Tibial artery (tissue), 4 donors: ENCODE data around the gene MGMT.

Experiments
- DNase-seq, 2 donors: peaks; one replicate each; pipeline ENCODE4 v3.0.0-alpha.2; 2019
- H3K27ac ChIP-seq, 2 donors: fragments of 200-600 bp; sonication (generic) in 1 of 2; 1 replicate in 1 of 2; 2 replicates in 1 of 2; pipeline ENCODE4 v1.5.1; 2018 to 2019; ENCODE audit warnings: mild to moderate bottlenecking in 1 of 2
- H3K27me3 ChIP-seq, 2 donors: fragments of 200-600 bp; sonication (generic) in 1 of 2; one replicate each; pipeline versions ENCODE4 v1.5.1 to v1.6.0; 2016 to 2019
- H3K36me3 ChIP-seq, 3 donors: fragments of 200-600 bp; sonication (generic) in 2 of 3; one replicate each; pipeline ENCODE4 v1.5.1; 2016 to 2019; ENCODE audit warnings: mild to moderate bottlenecking in 2 of 3
- H3K4me1 ChIP-seq, 4 donors: fragments of 200-600 bp; sonication (generic) in 2 of 4; 1 replicate in 3 of 4; 2 replicates in 1 of 4; pipeline ENCODE4 v1.5.1; 2016 to 2019
- H3K4me3 ChIP-seq, 2 donors: fragments of 200-600 bp; sonication (generic) in 1 of 2; 1 replicate in 1 of 2; 2 replicates in 1 of 2; pipeline ENCODE4 v1.5.1; 2018 to 2019; ENCODE audit warnings: mild to moderate bottlenecking in 2 of 2
- H3K9me3 ChIP-seq, 3 donors: fragments of 200-600 bp; sonication (generic) in 1 of 3; one replicate each; pipeline ENCODE4 v1.5.1; 2016 to 2019
- intact Hi-C: fragments of 100-400 bp; cut with DNase I; formaldehyde crosslinking; loops from one replicate; pipeline ENCODE4 v1.15.0; 2023; ENCODE audit warnings: low total_unique reads
- TF ChIP-seq, protein P1 (sequence below), 2 experiments: fragments of 200-600 bp in 1 of 2; fragments of 450-650 bp in 1 of 2; IDR thresholded peaks; one replicate each; pipeline ENCODE4 v1.5.1; 2017 to 2019; ENCODE audit warnings: antibody characterized with exemption in 2 of 2, mild to moderate bottlenecking in 1 of 2, moderate library complexity in 1 of 2

The MGMT gene

DNA sequence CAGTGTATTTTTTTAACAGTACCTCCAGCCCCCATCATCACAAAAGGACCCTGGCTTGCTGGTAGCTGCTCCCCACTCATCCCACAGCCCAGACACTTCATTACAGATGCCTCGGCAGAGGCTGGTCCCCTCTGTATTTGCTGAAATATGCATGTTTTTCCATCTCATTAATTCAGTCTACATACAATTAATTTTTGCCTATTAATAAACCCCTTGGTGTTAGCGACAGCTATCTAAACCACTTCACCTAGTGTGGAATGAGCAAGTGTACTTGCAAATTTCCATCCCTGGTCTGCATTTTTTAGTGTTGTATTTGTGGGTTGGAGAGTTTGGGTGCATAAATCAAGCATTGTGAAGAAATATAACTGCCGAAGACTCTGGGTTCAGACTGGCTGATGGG, 216.9 kb downstream of the MGMT start:
- intact Hi-C loops, result no loop called here
- no peak overlapping the region for H3K27ac ChIP-seq

DNA sequence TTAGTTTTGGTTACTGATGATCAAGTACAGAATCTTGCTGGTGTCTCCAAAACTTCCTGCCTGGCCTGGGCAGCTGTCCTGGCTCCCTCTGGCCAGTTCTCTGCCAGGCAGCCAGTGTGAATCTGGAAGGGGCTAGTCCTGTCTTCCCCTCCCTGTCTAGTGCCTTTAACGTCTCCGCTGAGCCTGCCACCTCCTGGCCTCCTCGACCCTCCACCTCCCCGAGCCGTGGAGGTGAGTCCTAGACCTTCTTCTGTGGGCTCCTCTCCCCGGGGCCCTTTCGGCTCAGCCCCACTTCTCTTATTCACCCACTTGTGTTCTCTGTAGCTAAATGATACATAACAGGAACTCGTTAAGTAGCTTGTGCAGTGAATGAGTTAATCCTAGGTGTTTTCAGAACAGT, 218.2 kb downstream of the MGMT start:
- TF ChIP-seq, protein P1, sequence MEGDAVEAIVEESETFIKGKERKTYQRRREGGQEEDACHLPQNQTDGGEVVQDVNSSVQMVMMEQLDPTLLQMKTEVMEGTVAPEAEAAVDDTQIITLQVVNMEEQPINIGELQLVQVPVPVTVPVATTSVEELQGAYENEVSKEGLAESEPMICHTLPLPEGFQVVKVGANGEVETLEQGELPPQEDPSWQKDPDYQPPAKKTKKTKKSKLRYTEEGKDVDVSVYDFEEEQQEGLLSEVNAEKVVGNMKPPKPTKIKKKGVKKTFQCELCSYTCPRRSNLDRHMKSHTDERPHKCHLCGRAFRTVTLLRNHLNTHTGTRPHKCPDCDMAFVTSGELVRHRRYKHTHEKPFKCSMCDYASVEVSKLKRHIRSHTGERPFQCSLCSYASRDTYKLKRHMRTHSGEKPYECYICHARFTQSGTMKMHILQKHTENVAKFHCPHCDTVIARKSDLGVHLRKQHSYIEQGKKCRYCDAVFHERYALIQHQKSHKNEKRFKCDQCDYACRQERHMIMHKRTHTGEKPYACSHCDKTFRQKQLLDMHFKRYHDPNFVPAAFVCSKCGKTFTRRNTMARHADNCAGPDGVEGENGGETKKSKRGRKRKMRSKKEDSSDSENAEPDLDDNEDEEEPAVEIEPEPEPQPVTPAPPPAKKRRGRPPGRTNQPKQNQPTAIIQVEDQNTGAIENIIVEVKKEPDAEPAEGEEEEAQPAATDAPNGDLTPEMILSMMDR (IDR thresholded peaks at IDR 0.05), result no peak
- Histone ChIP-seq H3K9me3 (no peaks in the 10 kb centered on the region), H3K4me1 (peaks cover 0 to 12% (median 11%) of the 10 kb centered on the region in 4 donors), H3K4me3 (no peak overlapping the region), H3K27me3 (no peaks in the 10 kb centered on the region), H3K27ac (no peak overlapping the region), H3K36me3 (peaks cover 0 to 4% (median 0%) of the 10 kb centered on the region in 3 donors)
- intact Hi-C loops, result no loop called here
- peak in 1 of 2 donors; percentile 57 for DNase-seq

More for the DNA sequence above, 216.9 kb downstream of the MGMT start:
- no peak for DNase-seq
- H3K9me3 ChIP-seq, result no peaks in the 10 kb centered on the region
- H3K4me3 ChIP-seq, result no peak overlapping the region
- H3K4me1 ChIP-seq, result peaks cover 0 to under 1% (median under 1%) of the 10 kb centered on the region in 4 donors
- H3K27me3 ChIP-seq, result no peaks in the 10 kb centered on the region
- TF ChIP-seq, protein P1 (IDR thresholded peaks at IDR 0.05), result no peak
- peaks cover 0 to 4% (median 0%) of the 10 kb centered on the region in 3 donors for H3K36me3 ChIP-seq

DNA sequence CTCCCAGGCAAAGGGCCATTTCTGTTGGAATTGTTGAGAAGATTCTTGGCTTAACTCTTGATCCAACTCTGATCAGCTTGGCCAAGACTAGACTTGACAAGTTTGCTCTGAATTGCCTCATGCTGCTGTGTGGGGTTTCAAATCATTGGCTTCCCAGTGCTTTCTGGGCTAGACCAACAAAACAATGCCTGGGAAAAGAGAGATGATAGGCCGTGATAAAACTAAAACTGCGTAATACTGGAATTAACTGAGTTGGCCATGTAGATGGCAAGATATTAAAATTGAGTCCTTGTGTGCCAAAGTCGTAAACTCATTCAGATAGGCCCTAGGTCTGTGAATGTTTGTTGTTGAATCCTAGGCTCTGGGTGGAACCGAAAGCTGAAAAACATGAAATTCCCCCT, 222.6 kb downstream of the MGMT start:
- TF ChIP-seq, protein P1 (IDR thresholded peaks at IDR 0.05), result no peak
- no peak overlapping the region for H3K4me3 ChIP-seq
- DNase-seq, result no peak
- no peaks in the 10 kb centered on the region for H3K36me3 ChIP-seq
- H3K27ac ChIP-seq, result peak overlapping the region; percentile 29 to 58
- H3K4me1 ChIP-seq, result peaks cover 0 to 48% (median 43%) of the 10 kb centered on the region in 4 donors
- no peaks in the 10 kb centered on the region for H3K27me3 ChIP-seq
- intact Hi-C loops, result no loop called here
- H3K9me3 ChIP-seq, result no peaks in the 10 kb centered on the region

DNA sequence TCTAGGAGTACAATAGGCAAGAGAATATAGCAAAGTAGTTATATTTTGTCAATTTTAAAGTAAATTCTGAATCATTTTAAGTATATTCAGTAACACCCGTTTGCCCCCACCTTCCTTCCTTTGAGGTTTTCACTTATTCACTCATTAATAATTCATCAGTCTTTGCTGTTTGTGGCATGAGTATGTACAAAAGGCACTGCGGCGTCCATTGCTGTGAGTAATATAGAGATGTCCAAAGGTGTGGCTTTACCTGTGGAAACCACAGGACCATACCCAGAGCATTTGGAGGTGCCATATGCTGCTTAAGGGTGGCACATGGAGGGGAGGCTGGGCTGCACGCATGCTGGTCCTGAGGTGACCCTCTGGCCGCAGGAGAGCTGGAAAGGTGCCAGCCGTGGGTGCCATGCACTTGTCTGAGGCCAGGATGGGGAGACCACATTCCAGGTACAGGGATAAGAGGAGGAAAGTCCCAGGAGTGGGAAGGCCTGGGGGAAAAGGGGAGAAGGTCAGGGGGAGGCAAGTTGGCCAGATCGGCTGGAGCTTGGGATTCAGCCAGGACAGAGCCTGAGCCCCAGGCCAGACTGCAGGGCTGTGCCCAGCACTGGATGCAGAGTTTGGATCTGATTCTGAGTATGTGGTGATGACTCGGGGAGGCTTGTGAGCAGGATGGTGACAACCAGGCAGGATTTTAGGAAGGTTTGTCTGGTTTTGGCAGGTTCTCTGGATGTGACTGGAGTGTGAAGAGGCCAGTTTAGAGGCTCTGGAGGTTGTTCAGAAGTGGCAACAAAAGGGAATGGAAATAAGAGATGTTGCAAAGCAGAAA, 223.4 kb downstream of the MGMT start:
- intact Hi-C loops, result no loop called here
- Histone ChIP-seq H3K4me3 (no peak overlapping the region), H3K27ac (peak overlapping the region; percentile 29 to 58), H3K36me3 (no peaks in the 10 kb centered on the region), H3K9me3 (no peaks in the 10 kb centered on the region), H3K4me1 (peaks cover 0 to 56% (median 48%) of the 10 kb centered on the region in 4 donors), H3K27me3 (no peaks in the 10 kb centered on the region)
- no peak for DNase-seq
- TF ChIP-seq, protein P1 (IDR thresholded peaks at IDR 0.05), result no peak

DNA sequence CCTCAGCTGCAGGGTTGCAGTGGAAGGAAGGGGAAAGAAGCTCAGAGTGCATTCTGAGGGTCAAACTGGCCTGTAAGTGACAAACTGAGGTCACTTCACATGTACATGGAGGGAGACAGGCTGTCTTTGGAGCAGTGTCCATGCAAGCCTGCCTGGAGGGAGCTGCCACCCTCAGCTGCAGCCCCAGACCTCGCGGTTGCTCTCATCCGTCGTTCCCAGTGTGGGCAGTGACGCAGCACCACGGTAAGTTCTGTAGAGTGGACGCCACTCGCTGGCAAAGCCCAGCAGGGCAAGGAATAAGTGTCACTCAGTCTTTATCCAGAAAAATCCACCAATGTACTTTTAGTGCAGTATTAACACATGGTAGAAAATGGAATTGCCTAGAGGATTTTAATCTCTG, 225.7 kb downstream of the MGMT start:
- DNase-seq, result no peak
- no peak overlapping the region for H3K27ac ChIP-seq
- H3K36me3 ChIP-seq, result no peaks in the 10 kb centered on the region
- no peak overlapping the region for H3K4me3 ChIP-seq
- intact Hi-C loops, result no loop called here
- no peaks in the 10 kb centered on the region for H3K27me3 ChIP-seq
- no peaks in the 10 kb centered on the region for H3K9me3 ChIP-seq
- peaks cover 0 to 60% (median 49%) of the 10 kb centered on the region in 4 donors for H3K4me1 ChIP-seq
- TF ChIP-seq, protein P1 (IDR thresholded peaks at IDR 0.05), result no peak
